GM04503 (cell line): Measurements from ENCODE around the gene TMCC1.
A peak's percentile ranks its signal among the peaks of the same experiment; 100 is the strongest.

ENCODE experiments used
- DNase-seq: peaks from one replicate; pipeline ENCODE4 v3.0.0-alpha.2; 2012; ENCODE audit warnings: low read depth

The TMCC1 gene

GRCh38 chr3:129608087-129608935 lies 285.2 kb downstream of the TMCC1 start:
- no peak for DNase-seq

- DNase-seq: no peak
These were observed 286.0 kb downstream of the TMCC1 start for GRCh38 chr3:129607391-129608068.

GRCh38 chr3:129606636-129607390 lies 286.7 kb downstream of the TMCC1 start, which contains the start of gene PLXND1:
TSS of gene PLXND1 (minus strand) at chr3:129606676. CDS start at chr3:129606639, 37 bp downstream.
- no peak for DNase-seq

GRCh38 chr3:129605922-129606635 lies 287.4 kb downstream of the TMCC1 start:
- DNase-seq: no peak

- no peak for DNase-seq
These were observed 288.1 kb downstream of the TMCC1 start for GRCh38 chr3:129605203-129605921.

- no peak for DNase-seq
These were observed 288.7 kb downstream of the TMCC1 start for GRCh38 chr3:129604767-129605166.

GRCh38 chr3:129603991-129604749 lies 289.3 kb downstream of the TMCC1 start:
- no peak for DNase-seq

GRCh38 chr3:129603561-129603942 lies 290.0 kb downstream of the TMCC1 start:
- DNase-seq: no peak

GRCh38 chr3:129602730-129603560 lies 290.6 kb downstream of the TMCC1 start:
- peak; percentile 85 for DNase-seq

- DNase-seq: no peak
These were observed 291.2 kb downstream of the TMCC1 start for GRCh38 chr3:129602309-129602708.

GRCh38 chr3:129601713-129602112 lies 291.8 kb downstream of the TMCC1 start:
- no peak for DNase-seq

GRCh38 chr3:129600348-129600747 lies 293.2 kb downstream of the TMCC1 start:
- DNase-seq: no peak

- no peak for DNase-seq
These were observed 293.9 kb downstream of the TMCC1 start for GRCh38 chr3:129599607-129600006.

- no peak for DNase-seq
These were observed 294.4 kb downstream of the TMCC1 start for GRCh38 chr3:129599073-129599472.

- DNase-seq: no peak
These were observed 295.0 kb downstream of the TMCC1 start for GRCh38 chr3:129598484-129598883.

- no peak for DNase-seq
These were observed 295.5 kb downstream of the TMCC1 start for GRCh38 chr3:129598000-129598381.
